Right lung (tissue), 5 donors: ENCODE results near the gene RCN1. TPM values are rescaled to one million over a fixed set of nuclear protein-coding genes. Genes with fewer than 3 reads are reported as not detected.
"Not testable (repeated sequence)": the region's sequence is repeated elsewhere in the genome, so short reads cannot be mapped to it uniquely, and the experiment has no call there.

Experiments
- DNase-seq, 2 donors: peaks; one replicate each; pipeline ENCODE4 v3.0.0-alpha.2; 2013
- polyA plus RNA-seq, 5 donors: library from polyadenylated mRNA; unstranded; fragments of 120-200 nt; gene quantifications; one replicate each; pipeline versions ENCODE4 v1.2.1 to v1.2.3, GENCODE V29; 2013; ENCODE audit warnings: inconsistent platforms in 1 of 5, low replicate concordance in 1 of 5; ENCODE audit not compliant: insufficient read length in 5 of 5, insufficient read depth in 1 of 5

RCN1 gene
- polyA plus RNA-seq, 5 donors = 179 to 226 (median 199) TPM

DNA sequence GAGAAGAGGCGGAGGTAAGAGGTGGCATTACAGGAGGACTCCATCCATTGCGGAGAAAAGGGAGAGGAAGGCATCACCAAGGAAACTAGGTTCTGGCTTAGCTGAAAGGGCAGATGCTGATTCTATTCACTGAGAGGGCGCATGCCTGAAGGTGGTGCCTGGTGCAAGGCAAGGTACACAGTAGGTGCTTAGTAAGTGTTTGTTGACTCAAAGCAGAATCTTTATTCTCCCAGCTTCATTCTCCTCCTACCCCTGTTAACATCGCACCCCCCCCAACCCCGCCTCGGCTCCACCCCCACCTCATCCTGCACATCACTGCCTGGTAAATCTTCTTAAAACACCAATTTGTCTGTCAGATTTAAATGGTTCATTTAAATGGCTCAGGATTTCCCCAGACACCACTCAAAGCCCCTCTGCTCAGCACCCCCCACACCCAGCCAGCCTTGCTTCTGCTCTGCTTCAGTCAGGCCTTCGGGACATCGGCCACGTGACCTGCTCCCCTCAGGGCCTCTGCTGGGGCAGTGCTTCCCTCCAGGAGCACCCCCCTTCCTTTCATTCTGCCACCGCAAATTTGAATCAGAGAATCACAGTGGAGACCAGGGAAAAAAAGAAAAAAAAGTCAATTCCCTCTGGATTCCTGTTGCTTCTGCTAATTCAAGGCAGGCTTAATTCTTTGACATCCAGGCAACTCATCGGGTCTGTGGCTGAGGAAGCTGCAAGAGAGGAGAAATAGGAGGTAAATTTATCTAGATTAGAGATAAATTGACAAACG is 17.8 kb upstream of the RCN1 start:
- no peak for DNase-seq

DNA sequence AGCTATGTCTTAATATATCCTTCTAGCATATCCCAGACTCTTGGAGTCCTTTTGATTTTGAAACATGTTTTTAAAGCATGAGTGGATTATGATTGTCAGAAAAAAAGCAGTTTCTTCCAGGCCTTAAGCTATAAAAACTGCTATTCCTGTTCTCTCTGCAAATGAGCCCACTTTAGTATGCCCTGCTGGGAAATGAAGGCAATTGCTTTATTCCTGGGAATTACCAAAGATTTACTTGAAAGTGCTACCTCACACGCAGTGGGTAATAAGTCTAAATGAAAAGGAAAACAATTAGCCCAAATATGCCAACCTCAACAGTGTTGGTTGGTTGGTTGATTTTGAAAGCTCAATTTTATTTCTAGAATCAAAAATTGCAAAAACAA is 17.2 kb upstream of the RCN1 start:
- no peak for DNase-seq

DNA sequence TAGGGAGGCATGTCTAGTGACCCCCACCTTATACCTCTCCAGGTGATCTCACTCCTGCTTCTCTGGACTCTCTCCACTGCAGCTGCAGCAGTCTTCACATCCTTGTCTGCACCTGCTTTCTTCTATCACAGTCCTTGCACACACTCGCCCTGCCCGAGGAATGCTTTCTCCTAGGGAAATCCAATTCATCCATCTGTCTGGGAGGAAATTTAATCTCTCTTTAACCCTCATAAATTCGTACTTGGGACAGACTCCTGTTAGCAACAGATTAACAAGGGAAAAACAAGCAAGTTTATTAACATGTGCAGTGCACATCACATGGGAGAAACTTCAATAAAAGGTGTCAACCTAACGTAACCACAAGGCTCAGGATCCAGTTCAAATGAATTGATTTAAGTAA is 11.3 kb upstream of the RCN1 start:
- DNase-seq = no peak

DNA sequence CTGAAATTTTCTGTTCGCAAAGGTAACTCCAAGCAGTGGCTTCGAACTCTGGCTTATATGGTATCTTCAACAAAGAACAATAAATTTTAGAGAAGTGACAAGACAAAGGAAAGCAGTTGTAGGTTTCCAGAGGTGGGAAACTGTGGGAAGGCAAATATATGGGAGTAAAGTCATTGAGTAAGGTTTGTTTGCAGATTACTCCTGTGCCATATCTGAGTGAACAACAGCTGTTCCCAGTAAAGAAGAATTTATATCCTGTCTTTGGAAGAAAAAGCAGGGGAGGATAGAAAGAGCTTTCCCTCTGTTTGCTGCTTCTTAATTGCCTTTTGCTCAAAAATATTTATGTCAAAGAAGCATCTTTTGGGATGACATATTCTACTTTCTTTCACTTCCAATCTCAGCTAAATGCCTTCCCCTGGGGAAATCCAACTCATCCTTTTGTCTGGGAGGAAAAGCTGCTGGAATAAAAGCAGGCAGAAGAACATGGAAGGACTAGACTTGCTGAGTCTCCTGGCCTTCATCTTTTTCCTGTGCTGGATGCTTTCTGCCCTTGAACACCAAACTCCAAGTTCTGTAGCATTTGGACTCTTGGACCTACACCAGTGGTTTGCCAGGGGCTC is 10.4 kb upstream of the RCN1 start:
- DNase-seq = no peak

DNA sequence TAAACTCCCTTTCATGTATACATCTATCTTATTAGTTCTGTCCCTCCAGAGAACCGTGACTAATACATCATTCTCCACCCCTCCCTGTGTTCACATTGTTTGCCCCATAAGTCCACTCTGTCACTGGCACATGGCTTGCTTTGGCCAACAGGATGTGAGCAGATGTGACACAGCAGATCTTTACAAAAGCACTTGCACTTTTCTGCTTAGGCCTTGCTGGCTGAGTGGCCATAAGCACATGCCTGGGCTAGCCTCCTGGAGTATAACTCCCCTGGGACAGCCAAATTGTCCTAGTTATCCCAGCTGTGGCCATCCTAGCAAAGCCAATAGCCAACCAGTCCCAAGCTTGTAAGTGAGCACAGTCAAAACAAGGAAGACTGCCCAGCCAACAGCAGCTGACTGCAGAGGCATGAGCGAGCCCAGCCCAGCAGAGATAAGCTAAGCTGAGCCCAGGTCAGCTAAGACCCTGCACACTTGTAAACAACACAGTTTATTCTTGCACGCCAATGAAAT is 9.7 kb upstream of the RCN1 start:
- DNase-seq = no peak

DNA sequence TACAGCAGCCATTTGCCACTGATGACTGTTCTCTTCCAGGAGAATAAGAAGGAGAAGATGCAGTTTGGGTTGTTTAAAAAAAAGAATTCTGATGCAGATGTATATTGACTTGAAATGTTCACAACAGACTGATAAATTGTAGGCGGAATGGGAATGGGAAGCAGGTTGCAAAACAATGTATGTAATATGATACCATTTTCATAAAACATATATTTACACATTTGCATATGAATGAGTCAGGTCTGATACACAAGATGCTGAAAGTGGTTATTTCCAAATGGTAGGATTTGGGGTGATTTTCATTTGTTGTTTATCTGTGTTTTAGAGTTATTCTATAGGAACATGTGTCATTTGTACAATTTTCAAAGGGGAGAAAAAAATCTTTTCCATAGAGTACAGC is 9.0 kb upstream of the RCN1 start:
- DNase-seq = no peak

DNA sequence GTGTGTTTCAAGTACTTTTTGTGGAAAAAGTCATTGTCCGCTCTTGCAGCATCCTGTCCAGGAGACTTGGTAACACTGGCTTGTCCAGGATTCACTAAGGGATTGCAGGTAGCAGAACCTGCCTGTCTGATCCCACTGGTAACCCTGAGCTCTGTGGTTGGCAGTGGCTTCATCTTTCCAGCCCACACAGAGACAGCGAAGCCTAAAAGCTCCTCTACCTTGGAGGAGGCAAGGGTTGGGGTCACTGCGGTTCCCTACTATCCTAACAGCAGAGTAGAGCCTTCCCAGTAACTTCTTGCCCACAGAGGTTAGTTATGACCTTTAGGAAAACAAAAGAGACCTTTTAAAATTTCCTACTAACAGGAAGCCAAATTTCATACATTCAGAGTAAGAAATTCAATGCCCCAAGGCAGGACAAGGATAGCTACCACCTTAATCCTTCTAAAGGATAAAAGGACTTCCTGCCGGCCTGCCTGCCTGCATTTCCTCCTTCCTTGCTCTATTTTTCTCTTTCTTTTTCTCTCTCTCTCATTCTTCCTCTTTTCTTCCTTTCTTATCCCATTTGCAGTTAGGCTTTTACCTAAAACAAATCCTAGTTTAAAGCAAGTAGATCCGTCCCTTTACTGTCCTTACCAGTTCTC is 8.4 kb upstream of the RCN1 start:
- DNase-seq = no peak

DNA sequence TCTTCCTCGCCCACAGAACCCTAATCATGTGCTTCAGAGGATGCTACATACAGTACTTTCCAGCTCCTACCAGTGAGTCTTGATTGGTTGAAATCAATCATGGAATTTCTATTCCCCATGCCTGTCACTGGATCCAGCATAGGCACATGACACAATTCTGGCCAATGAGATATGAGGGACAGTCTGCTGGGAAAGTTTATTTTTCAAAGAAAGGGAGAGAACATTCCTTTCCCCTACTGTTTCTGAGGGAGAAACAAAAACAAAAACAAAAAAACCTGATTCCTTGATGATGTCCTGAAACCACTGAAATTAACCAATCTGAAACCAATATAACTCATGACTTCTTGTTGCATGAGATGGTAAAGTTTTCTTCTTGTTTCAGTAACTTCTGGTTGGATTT is 3.3 kb upstream of the RCN1 start:
- no peak for DNase-seq

DNA sequence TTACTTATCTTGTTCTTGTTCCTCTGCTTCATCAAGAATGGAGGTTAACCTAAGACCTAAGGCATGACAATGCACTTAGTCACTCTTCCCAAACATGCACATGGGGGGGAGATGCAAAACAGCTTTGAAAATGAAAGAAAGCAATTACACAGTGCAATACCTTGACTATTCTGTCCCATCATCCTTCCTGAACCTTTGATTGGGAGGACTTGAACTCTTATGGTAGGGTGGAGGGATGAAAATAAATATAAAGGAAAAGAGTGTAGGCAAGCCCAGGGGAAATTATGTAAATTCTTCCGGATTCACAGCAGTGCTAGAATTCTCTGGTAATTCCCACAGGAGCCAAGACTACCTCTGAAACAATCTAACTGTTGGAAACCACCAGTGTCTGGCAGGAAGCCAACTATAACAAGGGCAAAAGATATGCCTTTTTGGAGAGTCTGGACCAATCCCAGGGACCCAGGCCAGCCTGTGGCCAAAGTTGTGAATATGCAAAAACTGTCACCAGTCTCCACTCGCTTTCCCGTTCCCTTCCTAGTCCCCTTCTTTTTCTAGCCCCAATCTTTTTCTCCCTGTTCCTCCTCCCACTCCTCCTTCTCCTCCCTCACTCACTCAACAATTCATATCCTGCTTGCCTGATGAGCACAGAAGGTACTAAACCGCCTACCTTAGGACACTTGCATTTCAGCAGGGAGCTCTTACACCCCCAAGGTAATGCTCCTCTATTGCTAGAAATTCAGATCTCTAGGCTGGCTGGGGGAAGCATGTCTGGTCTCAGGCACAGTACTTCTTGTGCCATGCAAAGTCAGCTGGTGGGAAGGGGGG is 2.5 kb upstream of the RCN1 start:
- peak; percentile 30 to 31 for DNase-seq

DNA sequence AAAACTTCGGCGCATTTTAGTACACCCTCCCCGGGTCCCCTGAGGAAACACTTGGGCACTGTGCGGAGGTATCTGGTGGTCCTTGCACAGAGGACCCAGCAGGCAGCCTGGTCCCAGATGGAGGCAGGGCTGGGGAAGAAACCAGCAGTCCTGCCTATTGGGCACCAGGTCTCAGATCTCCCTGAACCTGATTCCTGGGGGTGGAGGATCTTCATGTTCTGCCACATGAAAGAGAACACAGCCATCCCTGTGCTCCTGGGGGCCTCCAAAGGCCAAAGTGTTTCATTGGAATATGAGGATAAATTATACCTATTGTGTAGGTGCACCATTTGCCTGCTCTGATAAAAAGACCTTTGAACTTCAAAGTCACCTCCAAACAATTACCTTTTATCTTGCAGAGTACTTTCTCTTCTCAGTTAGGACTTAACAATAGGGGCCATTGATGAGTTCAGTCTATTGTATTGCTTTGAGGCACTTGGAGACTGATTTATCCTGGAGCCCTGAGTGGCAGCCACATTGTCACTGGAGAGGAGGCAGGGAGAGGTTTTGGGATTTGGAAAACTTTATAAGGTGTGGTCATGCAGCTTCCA is 1.8 kb downstream of the RCN1 start:
- no peak for DNase-seq

DNA sequence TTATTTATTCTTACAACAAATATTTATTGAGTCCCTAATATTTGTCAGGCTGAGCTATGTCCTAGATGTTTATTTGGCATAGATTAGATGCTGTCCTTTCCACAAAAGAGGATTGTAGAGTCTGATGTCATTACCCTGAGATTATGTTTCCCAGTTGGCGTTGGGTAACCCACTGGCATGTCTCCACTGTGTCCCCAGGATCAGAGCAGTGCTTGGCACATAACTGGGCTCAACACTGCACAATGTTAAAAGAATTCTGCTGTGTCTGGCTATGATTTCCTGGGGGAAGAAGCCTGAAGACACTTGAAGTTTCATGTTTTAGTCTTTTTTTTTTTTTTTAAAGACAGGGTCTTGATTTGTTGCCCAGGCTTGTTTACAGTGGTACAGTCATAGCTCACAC is 4.0 kb downstream of the RCN1 start:
- no peak for DNase-seq

DNA sequence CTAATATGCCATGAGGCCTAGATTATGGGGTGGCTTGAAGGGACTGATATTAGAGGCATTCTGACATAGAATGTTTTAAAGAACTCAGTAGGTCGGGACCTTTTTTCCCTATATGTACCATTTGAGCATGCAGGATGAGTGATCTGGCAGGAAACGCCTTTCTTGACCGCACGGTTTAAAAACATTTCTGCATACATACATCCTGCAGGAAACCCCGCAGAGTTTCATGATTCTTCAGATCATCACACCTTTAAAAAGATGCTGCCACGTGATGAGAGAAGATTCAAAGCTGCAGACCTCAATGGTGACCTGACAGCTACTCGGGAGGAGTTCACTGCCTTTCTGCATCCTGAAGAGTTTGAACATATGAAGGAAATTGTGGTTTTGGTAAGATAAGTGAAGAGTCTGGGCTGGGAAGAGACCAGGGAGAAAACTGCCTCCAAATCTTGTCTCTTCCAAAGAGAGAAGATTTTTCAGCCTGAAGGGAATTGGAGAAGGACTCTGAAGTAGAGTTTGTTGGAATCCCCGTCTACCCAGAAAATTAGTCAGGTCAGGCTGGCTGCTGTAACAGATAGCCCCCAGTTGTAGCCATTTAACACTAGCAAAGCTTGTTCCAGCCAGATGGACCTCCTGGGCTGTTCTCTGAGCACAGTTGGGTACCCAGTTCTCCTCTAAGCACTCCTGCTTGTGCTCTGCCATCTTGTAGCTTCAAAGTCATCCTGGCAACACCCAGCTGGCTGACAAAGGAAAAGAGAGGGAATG is 7.4 kb downstream of the RCN1 start:
- no peak for DNase-seq

DNA sequence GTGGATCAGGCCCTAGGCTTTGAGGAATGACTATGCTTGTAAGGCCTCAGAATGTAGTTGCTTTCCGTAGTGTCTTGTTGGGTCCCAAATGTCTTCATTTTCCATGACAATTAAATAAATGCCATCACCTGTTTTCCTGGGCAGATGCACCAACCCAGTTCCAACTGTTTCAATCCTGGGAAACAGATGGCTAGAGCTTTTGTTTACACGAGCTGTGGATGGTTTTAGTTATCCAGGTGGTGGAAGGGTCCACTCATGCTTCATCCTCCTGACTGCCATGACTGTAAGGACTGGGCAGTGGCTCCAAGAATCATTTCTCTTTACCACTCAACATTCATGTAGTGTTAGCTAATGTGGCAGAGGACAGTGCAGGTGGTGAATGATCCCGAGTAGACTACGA is 8.6 kb downstream of the RCN1 start:
- no peak for DNase-seq

DNA sequence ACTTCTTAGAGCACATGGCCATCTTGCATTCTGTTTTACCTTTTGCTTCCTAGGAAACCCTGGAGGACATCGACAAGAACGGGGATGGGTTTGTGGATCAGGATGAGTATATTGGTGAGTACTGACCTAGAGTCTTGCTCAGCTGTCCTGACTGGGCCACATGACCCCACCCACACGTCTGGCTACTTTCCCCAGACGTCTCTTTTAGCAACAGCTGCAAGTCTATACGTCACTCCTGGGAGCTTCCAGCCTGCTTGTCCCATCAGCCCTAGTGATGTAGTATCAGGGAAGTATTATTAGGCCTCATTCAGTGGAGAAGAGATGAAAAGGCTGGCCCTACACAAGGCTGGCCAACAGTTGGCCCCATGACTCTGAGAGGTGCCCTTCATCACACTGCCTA is 9.6 kb downstream of the RCN1 start:
- DNase-seq = no peak

DNA sequence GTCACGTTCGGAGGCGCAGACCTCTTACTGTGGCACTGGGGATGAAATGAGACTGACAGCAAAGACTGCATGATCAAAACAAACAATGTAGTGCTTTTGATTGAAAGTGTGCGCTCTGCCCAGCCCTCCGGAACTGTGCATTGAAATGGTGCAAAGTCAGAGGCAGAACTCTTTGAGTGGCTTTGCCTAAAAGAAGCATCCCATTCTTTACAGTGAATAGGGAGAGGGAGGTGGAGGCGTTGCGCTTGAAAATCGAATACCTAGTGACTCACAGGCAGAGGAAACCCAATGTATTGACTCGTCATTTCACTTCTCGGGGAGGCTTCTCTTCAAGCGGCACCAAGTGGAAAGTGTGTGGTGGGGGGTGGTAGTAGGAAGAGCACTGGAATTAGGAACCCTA is 10.9 kb downstream of the RCN1 start:
- no peak for DNase-seq

DNA sequence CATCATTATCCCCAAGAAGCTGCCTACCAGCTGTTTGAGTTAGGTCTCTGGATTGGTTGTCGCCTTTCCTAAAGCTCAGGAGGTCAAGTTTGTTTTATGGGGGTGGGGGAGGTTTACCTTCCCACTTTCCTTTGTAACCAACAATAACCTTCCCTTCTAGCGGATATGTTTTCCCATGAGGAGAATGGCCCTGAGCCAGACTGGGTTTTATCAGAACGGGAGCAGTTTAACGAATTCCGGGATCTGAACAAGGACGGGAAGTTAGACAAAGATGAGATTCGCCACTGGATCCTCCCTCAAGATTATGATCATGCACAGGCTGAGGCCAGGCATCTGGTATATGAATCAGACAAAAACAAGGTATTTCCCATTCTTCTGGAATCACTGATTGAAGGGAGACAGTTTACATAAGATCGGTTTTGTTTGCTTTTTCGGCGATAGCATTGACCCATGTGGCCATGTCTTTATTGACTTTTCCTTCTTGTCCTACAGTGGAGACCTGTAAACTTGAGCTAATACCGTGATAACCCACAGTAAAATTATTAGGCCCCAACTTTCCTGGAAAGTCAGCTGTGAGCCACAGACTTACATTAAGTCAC is 12.3 kb downstream of the RCN1 start:
- not testable (repeated sequence) for DNase-seq

DNA sequence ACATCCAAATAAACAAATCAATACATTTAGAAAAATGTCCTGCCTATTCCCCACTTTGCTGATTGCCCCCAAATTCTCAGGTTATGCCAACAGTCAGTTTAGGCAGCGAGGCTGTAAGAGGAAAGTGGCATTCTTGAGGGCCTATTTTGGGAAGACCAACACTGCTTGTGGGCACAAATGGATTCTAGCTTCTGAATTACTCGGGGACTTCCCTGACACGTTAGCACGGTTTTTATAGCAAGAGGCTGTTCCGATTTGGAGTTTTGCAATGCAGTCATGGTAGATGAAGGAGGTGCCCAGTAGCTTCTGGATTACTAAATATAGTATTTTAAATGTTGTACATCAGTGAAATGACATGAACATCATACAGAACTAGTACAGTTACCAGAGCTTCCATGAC is 13.1 kb downstream of the RCN1 start:
- no peak for DNase-seq

DNA sequence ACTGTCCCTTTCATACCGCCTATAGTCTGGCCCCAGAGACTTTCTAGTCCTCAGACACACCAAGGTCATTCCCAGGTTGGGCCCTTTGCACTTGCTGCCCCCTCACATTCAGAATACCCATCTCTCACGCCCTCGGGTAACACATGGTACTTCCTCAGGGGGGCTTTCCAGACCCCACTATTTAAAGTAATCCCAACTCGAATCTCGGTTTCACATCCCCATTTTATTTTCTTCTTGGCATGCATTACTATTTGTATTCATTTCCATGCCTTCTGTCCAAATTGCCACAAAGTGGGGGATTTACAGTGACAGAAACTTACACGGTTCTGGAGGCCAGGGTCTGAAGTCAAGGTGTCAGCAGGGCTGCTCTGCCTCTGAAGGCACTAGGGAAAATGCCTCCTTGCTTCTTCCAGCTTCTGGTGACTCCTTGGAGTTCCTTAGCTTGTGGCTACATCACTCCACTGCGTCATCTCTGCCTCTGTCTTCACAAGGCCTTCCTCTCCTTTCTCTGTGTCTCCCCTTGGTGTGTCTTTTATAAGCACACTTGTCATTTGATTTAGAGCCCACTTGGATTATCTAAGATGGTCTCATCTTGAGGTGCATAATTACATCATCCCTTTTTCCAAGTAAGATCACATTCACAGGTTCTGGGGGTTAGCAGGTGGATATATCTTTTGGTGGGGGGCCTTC is 15.1 kb downstream of the RCN1 start:
- no peak for DNase-seq

DNA sequence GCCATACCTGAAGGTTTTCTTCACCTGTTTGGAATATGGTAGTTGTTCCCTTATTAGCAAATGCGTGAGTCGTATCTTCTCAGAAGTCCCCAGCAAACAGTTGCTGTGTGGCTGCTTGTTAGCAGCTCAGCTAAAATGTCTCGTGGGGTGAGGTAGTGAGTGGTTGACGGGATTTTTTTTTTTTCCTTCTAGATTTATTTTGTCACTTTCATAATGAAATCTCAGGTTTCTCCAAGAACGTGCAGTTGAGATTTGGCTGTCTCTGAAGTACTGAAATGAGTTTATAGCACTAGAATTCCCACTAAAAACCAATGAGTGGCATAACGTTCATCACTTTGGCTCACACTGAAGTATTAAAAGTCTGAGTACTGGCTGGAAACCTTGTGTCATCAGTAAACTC is 16.8 kb downstream of the RCN1 start:
- no peak for DNase-seq

DNA sequence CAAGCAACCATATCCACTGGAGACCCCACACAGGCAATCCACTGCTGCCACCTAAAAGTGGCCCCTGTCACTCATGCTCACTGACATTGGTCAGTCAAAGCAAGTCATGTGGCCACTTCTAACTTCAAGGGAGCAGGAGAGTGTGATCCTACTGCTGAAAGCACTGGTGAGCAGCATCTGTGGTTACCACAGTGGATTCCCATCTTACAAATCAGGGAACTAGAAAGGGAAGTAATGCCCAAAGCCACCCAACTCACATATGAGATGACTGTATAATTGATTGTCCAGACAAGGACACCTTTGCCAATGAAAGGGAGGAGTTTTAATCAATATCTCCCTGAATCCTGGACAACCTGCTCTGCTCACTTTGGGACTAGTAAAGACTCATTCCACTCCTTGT is 17.7 kb downstream of the RCN1 start:
- DNase-seq = no peak
